Neutrophil (primary cell): ENCODE results near the gene PDE4D.

ENCODE experiments used
- H3K27ac ChIP-seq: fragments of 200-600 bp; sonication (generic); 2 replicates; pipeline ENCODE4 v1.5.1; 2016; ENCODE audit warnings: mild to moderate bottlenecking, moderate library complexity
- H3K27me3 ChIP-seq: fragments of 200-600 bp; sonication (generic); 2 replicates; pipeline ENCODE4 v1.6.0; 2016; ENCODE audit warnings: mild to moderate bottlenecking
- H3K36me3 ChIP-seq: fragments of 200-600 bp; sonication (generic); 2 replicates; pipeline ENCODE4 v1.5.1; 2017
- H3K4me1 ChIP-seq, 2 experiments: fragments of 200-600 bp in 1 of 2; sonication (generic) in 1 of 2; 1 replicate in 1 of 2; 2 replicates in 1 of 2; pipeline versions ENCODE4 v1.5.1 to v1.6.1; 2013 to 2016; ENCODE audit warnings: low read depth in 1 of 2, low read length in 1 of 2, mild to moderate bottlenecking in 1 of 2, moderate library complexity in 1 of 2; ENCODE audit not compliant: control insufficient read depth in 1 of 2, insufficient read depth in 1 of 2
- H3K4me3 ChIP-seq, 2 experiments: fragments of 200-600 bp in 1 of 2; sonication (generic) in 1 of 2; 1 replicate in 1 of 2; 2 replicates in 1 of 2; pipeline ENCODE4 v1.5.1; 2013 to 2016; ENCODE audit warnings: low read depth in 1 of 2, low read length in 1 of 2, mild to moderate bottlenecking in 1 of 2, moderate library complexity in 1 of 2
- H3K9me3 ChIP-seq: fragments of 200-600 bp; sonication (generic); 2 replicates; pipeline ENCODE4 v1.5.1; 2016
- CTCF ChIP-seq: fragments of 200-600 bp; sonication (generic); IDR thresholded peaks from 2 replicates; pipeline ENCODE4 v1.5.1; 2016; ENCODE audit warnings: antibody characterized with exemption

The PDE4D gene

GRCh38 chr5:58940446-58940845 is 953.1 kb downstream of the PDE4D start:
- Histone ChIP-seq H3K9me3 (no peaks in the 10 kb centered on the region), H3K4me3 (no peak overlapping the region), H3K27me3 (no peaks in the 10 kb centered on the region), H3K36me3 (no peaks in the 10 kb centered on the region), H3K4me1 (no peaks in the 10 kb centered on the region), H3K27ac (no peak overlapping the region)
- no peak for TF ChIP-seq CTCF

- no peaks in the 10 kb centered on the region for H3K4me1 ChIP-seq
- H3K27me3 ChIP-seq: peaks cover 5% of the 10 kb centered on the region
- no peak for TF ChIP-seq CTCF
- no peaks in the 10 kb centered on the region for H3K36me3 ChIP-seq
- no peaks in the 10 kb centered on the region for H3K9me3 ChIP-seq
- H3K4me3 ChIP-seq: no peak overlapping the region
- H3K27ac ChIP-seq: no peak overlapping the region
Measured at GRCh38 chr5:58939664-58940063, 953.9 kb downstream of the PDE4D start.

- Histone ChIP-seq H3K27ac (no peak overlapping the region), H3K36me3 (no peaks in the 10 kb centered on the region), H3K4me3 (no peak overlapping the region), H3K27me3 (peaks cover 11% of the 10 kb centered on the region), H3K9me3 (no peaks in the 10 kb centered on the region), H3K4me1 (no peaks in the 10 kb centered on the region)
- no peak for TF ChIP-seq CTCF
Measured at GRCh38 chr5:58938563-58939424, 954.7 kb downstream of the PDE4D start.

GRCh38 chr5:58937031-58937681 is 956.4 kb downstream of the PDE4D start:
- peaks cover 11% of the 10 kb centered on the region for H3K27me3 ChIP-seq
- no peak overlapping the region for H3K27ac ChIP-seq
- H3K9me3 ChIP-seq: no peaks in the 10 kb centered on the region
- TF ChIP-seq CTCF: no peak
- H3K4me1 ChIP-seq: no peaks in the 10 kb centered on the region
- H3K36me3 ChIP-seq: no peaks in the 10 kb centered on the region
- no peak overlapping the region for H3K4me3 ChIP-seq

GRCh38 chr5:58934629-58935097 is 958.9 kb downstream of the PDE4D start:
- Histone ChIP-seq H3K4me3 (no peak overlapping the region), H3K27ac (no peak overlapping the region), H3K36me3 (no peaks in the 10 kb centered on the region), H3K27me3 (peaks cover 11% of the 10 kb centered on the region), H3K4me1 (no peaks in the 10 kb centered on the region), H3K9me3 (no peaks in the 10 kb centered on the region)
- no peak for TF ChIP-seq CTCF
